A549 (cell line): Measurements from ENCODE around the gene OR5H2. TPM values are rescaled to one million over a fixed set of nuclear protein-coding genes. Genes with fewer than 3 reads are reported as not detected.

Experiments
- ATAC-seq, 2 experiments: fragments of 200-7000 bp in 1 of 2; fragments of >200 bp in 1 of 2; cut with Nextera tagmentation in 1 of 2; cut with Tn5 transposase in 1 of 2; 3 replicates each; pipeline versions ENCODE4 v1.8.0 to v1.9.1; 2018 to 2020; ENCODE audit warnings: mild to moderate bottlenecking in 1 of 2, moderate library complexity in 1 of 2
- CTCF ChIA-PET: fragments of 300-600 bp; sonication (Branson Sonifier 250); formaldehyde crosslinking; extraction: SDS; loops from one replicate; lab custom pipeline; 2021; ENCODE audit warnings: antibody characterized with exemption, inconsistent platforms; lab: Yijun Ruan, JAX
- POLR2A ChIA-PET: fragments of 350-600 bp; formaldehyde crosslinking; extraction: SDS; loops from one replicate; lab custom pipeline; 2021; ENCODE audit warnings: antibody characterized with exemption, inconsistent platforms; lab: Yijun Ruan, JAX
- DNase-seq, 2 experiments: peaks; one replicate each; pipeline versions ENCODE4 v3.0.0 to v3.0.0-alpha.2; 2011 to 2016; ENCODE audit warnings: low read depth in 1 of 2, low spot score in 1 of 2
- FAIRE-seq: peaks from 2 replicates; lab custom pipeline; 2011; peaks lifted over from hg19 to GRCh38; lab: Jason Lieb, UNC
- H3K27ac ChIP-seq, 2 experiments: fragments of >200 bp; sonication (Bioruptor Twin); formaldehyde crosslinking; 3 replicates each; pipeline ENCODE4 v1.5.1; 2016 to 2017
- H3K4me1 ChIP-seq: fragments of >200 bp; sonication (Bioruptor Twin); formaldehyde crosslinking; 3 replicates; pipeline ENCODE4 v1.6.1; 2016
- H3K4me2 ChIP-seq: fragments of >200 bp; sonication (Bioruptor Twin); formaldehyde crosslinking; 3 replicates; pipeline ENCODE4 v1.6.1; 2016
- H3K4me3 ChIP-seq: fragments of >200 bp; sonication (Bioruptor Twin); formaldehyde crosslinking; 3 replicates; pipeline ENCODE4 v1.5.1; 2016
- H3K9me3 ChIP-seq: fragments of >200 bp; sonication (Bioruptor Twin); formaldehyde crosslinking; 3 replicates; pipeline ENCODE4 v1.6.1; 2016
- BHLHE40 ChIP-seq: IDR thresholded peaks from 2 replicates; pipeline ENCODE4 v1.6.1; 2012; ENCODE audit warnings: low read depth, low read length, inconsistent platforms
- CBX2 ChIP-seq: fragments of 200-600 bp; sonication (generic); IDR thresholded peaks from 2 replicates; pipeline ENCODE4 v1.6.1; 2016; ENCODE audit warnings: low read depth, mild to moderate bottlenecking, borderline replicate concordance
- FOSB ChIP-seq: fragments of 250-450 bp; sonication (Bioruptor Pico); IDR thresholded peaks from 2 replicates; pipeline ENCODE4 v1.5.0; 2020; ENCODE audit warnings: mild to moderate bottlenecking, moderate library complexity
- FOXS1 ChIP-seq: fragments of 250-450 bp; sonication (Bioruptor Pico); IDR thresholded peaks from 2 replicates; pipeline ENCODE4 v1.5.0; 2020; ENCODE audit warnings: mild to moderate bottlenecking, moderate library complexity
- GATA3 ChIP-seq: IDR thresholded peaks from 2 replicates; pipeline ENCODE4 v1.6.1; 2012; ENCODE audit warnings: borderline replicate concordance
- HDAC2 ChIP-seq: fragments of 200-600 bp; sonication (generic); IDR thresholded peaks from 2 replicates; pipeline ENCODE4 v1.6.1; 2016
- HOXB13 ChIP-seq: fragments of 250-450 bp; sonication (Bioruptor Pico); IDR thresholded peaks from 2 replicates; pipeline ENCODE4 v1.5.0; 2020; ENCODE audit warnings: low read depth, mild to moderate bottlenecking, moderate library complexity
- HOXB5 ChIP-seq: fragments of 250-450 bp; sonication (Bioruptor Pico); IDR thresholded peaks from 2 replicates; pipeline ENCODE4 v1.5.0; 2020; ENCODE audit warnings: mild to moderate bottlenecking, moderate library complexity
- JUN ChIP-seq, 2 experiments: fragments of >200 bp; sonication (Bioruptor Twin); formaldehyde crosslinking; IDR thresholded peaks; 2 replicates in 1 of 2; 3 replicates in 1 of 2; pipeline ENCODE4 v1.6.1; 2016 to 2017
- MAFK ChIP-seq: fragments of 450-650 bp; IDR thresholded peaks from 2 replicates; pipeline ENCODE4 v1.6.1; 2014; ENCODE audit not compliant: partially characterized antibody
- NFE2L2 ChIP-seq: fragments of 150-350 bp; conservative IDR thresholded peaks from 2 replicates; pipeline ENCODE4 v1.6.1; 2014; ENCODE audit warnings: low read length
- NPAS2 ChIP-seq: fragments of 250-450 bp; sonication (Bioruptor Pico); IDR thresholded peaks from 2 replicates; pipeline ENCODE4 v1.8.0; 2022; ENCODE audit warnings: mild to moderate bottlenecking, moderate library complexity, borderline replicate concordance
- POLR2A ChIP-seq: IDR thresholded peaks from 2 replicates; pipeline ENCODE4 v1.6.1; 2012; ENCODE audit warnings: mild to moderate bottlenecking, low read length
- POLR2AphosphoS2 ChIP-seq: conservative IDR thresholded peaks from 2 replicates; pipeline ENCODE4 v1.6.1; 2012; ENCODE audit warnings: low read length, improper control_type of control experiment, inconsistent platforms
- RAD21 ChIP-seq, 2 experiments: fragments of >200 bp in 1 of 2; sonication (Bioruptor Twin) in 1 of 2; formaldehyde crosslinking in 1 of 2; IDR thresholded peaks in 1 of 2; conservative IDR thresholded peaks in 1 of 2; 2 replicates in 1 of 2; 3 replicates in 1 of 2; pipeline ENCODE4 v1.6.1; 2012 to 2018; ENCODE audit warnings: inconsistent platforms in 1 of 2
- RCOR1 ChIP-seq: fragments of 150-350 bp; IDR thresholded peaks from 2 replicates; pipeline ENCODE4 v1.6.1; 2014; ENCODE audit warnings: antibody characterized with exemption, low read length, low read depth
- RNF2 ChIP-seq: fragments of 200-600 bp; sonication (generic); IDR thresholded peaks from 2 replicates; pipeline ENCODE4 v1.6.1; 2016; ENCODE audit warnings: low read depth, mild to moderate bottlenecking, antibody characterized with exemption, moderate library complexity, borderline replicate concordance
- SMC3 ChIP-seq: fragments of >200 bp; sonication (Bioruptor Twin); formaldehyde crosslinking; IDR thresholded peaks from 3 replicates; pipeline ENCODE4 v1.6.1; 2018; ENCODE audit warnings: inconsistent platforms
- TP53 ChIP-seq: fragments of 250-450 bp; sonication (Bioruptor Pico); IDR thresholded peaks from 2 replicates; pipeline ENCODE4 v1.5.0; 2021; ENCODE audit warnings: mild to moderate bottlenecking, moderate library complexity
- ZSCAN20 ChIP-seq: fragments of 250-450 bp; sonication (Bioruptor Pico); IDR thresholded peaks from 2 replicates; pipeline ENCODE4 v1.8.0; 2022; ENCODE audit warnings: mild to moderate bottlenecking, moderate library complexity
- WGBS: methylation state at CpG from one replicate; pipeline ENCODE4 v1.1.6; 2017; ENCODE audit errors: missing lambda C conversion rate; 5-methylcytosine and 5-hydroxymethylcytosine counted together
- polyA plus RNA-seq, 4 experiments: library from polyadenylated mRNA; depleted of rRNA in 3 of 4; stranded (reverse); fragments of >200 nt; fragmentation: RNase III in 1 of 4; extraction: RNeasy Plus Mini Kit Qiagen cat#74134 plus additional on column Dnase treatment in 1 of 4; gene quantifications; 2 replicates in 3 of 4; 3 replicates in 1 of 4; pipeline ENCODE4 v1.2.3, GENCODE V29; 2011 to 2017
- TF ChIP-seq, protein P1 (sequence below): fragments of >200 bp; sonication (Bioruptor Twin); formaldehyde crosslinking; IDR thresholded peaks from 3 replicates; pipeline ENCODE4 v1.6.1; 2016
- TF ChIP-seq, protein P2 (sequence below): IDR thresholded peaks from 2 replicates; pipeline ENCODE4 v1.6.1; 2012
- TF ChIP-seq, protein P3 (sequence below): IDR thresholded peaks from 2 replicates; pipeline ENCODE4 v1.6.1; 2012
- TF ChIP-seq, protein P4 (sequence below): fragments of 250-450 bp; sonication (Bioruptor Pico); IDR thresholded peaks from 2 replicates; pipeline ENCODE4 v1.5.0; 2020; ENCODE audit warnings: low read depth, mild to moderate bottlenecking, moderate library complexity
- TF ChIP-seq, protein P5 (sequence below): fragments of >200 bp; sonication (Bioruptor Twin); formaldehyde crosslinking; IDR thresholded peaks from 2 replicates; pipeline ENCODE4 v1.6.1; 2016
- TF ChIP-seq, protein P6 (sequence below): IDR thresholded peaks from 2 replicates; pipeline ENCODE4 v1.6.1; 2012; ENCODE audit warnings: low read depth, borderline replicate concordance
- TF ChIP-seq, protein P7 (sequence below): fragments of >200 bp; sonication (Bioruptor Twin); formaldehyde crosslinking; IDR thresholded peaks from 3 replicates; pipeline ENCODE4 v1.5.1; 2016

Gene OR5H2
- polyA plus RNA-seq, 2 of the 4 experiments (the other 2 are of a cell fraction), result not detected

DNA sequence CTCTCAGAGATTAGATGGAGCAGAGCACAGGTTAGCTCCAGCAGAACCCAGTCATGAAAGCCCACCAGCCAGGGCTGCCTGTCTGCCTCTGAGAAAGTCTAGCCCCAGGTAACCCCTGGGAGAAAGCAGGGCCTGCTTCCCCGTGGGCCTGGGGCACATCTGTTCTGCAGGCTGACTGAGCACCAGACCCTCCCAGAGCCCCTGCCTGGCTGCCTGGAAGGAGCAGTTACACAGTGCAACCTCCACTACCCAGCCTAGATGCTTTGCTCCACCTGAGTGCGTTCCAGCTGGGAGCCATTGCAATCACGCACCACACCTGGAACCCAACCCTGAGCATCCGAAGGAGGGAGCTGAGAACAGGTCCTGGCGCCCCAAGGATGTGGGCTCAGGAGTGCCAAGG, 46.6 kb downstream of the OR5H2 start:
- no peaks in the 10 kb centered on the region for H3K9me3 ChIP-seq
- no peak overlapping the region for H3K4me2 ChIP-seq
- H3K4me3 ChIP-seq, result no peak overlapping the region
- no peak overlapping the region for H3K27ac ChIP-seq
- FAIRE-seq, result no peak
- ATAC-seq, result peak; percentile 8 to 20; a peak in 3 of 6 replicates
- H3K4me1 ChIP-seq, result no peaks in the 10 kb centered on the region
- no peak for DNase-seq
- WGBS, result 10% methylated on average over 2 of the region's 5 CpGs
- CTCF ChIA-PET, result interaction anchor here (0.8 to 3.8 kb wide), 20 partner anchors 8 to 305 kb away, joined by 3 to 89 read pairs (median 4); no protein-coding TSS in a partner anchor
- POLR2A ChIA-PET, result interaction anchor here (1.0 kb wide), 1 partner anchor 284 kb away, joined by 3 read pairs; no protein-coding TSS in a partner anchor
- TF ChIP-seq SMC3 (no peak), HDAC2 (no peak), MAFK (no peak), JUN (IDR thresholded peaks at IDR 0.05) (no peak), POLR2A (no peak), BHLHE40 (no peak), FOXS1 (CRISPR knock-in tag) (no peak), TP53 (CRISPR knock-in tag) (no peak), ZSCAN20 (no peak), RNF2 (no peak), NFE2L2 (no peak), HOXB13 (CRISPR knock-in tag) (no peak), FOSB (CRISPR knock-in tag) (no peak), CBX2 (no peak)
- TF ChIP-seq, protein P1, sequence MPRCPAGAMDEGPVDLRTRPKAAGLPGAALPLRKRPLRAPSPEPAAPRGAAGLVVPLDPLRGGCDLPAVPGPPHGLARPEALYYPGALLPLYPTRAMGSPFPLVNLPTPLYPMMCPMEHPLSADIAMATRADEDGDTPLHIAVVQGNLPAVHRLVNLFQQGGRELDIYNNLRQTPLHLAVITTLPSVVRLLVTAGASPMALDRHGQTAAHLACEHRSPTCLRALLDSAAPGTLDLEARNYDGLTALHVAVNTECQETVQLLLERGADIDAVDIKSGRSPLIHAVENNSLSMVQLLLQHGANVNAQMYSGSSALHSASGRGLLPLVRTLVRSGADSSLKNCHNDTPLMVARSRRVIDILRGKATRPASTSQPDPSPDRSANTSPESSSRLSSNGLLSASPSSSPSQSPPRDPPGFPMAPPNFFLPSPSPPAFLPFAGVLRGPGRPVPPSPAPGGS, result no peak
- TF ChIP-seq, protein P2, sequence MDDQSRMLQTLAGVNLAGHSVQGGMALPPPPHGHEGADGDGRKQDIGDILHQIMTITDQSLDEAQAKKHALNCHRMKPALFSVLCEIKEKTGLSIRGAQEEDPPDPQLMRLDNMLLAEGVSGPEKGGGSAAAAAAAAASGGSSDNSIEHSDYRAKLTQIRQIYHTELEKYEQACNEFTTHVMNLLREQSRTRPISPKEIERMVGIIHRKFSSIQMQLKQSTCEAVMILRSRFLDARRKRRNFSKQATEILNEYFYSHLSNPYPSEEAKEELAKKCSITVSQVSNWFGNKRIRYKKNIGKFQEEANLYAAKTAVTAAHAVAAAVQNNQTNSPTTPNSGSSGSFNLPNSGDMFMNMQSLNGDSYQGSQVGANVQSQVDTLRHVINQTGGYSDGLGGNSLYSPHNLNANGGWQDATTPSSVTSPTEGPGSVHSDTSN, result no peak
- TF ChIP-seq, protein P3, sequence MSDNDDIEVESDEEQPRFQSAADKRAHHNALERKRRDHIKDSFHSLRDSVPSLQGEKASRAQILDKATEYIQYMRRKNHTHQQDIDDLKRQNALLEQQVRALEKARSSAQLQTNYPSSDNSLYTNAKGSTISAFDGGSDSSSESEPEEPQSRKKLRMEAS, result no peak

DNA sequence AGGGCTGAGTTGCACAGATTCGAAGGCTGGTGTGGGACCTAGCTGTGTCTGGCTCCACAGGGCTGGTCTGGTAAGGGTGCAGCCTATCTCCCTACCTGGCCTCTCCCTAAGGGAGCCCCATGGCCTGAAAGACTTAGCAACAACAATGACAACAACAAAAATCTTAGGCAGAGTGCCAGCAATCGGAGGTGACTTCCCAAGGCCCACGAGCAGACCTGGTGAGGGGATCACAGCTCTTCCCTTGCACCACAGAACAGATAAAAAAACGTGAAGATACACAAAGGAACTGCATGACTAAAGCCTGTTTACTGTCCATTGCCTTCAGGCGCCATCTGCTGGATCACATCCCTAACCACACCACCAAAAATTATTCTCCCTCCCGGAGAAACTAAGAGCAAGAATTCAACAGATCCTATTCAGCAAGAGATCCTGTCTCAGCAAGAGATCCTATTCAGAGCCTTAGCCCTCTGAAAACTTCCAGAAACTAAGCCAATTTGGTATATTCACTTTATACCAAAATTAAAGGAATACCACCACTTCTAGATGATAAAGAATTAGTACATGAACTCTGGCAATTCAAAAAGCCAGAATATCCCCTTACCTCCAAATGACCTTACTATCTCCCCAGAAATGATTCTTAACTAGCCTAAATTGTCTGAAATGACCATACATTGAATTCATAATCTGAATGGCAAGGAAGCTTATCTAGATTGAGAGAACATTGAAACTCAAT, 47.3 kb downstream of the OR5H2 start:
- DNase-seq (peak; percentile 11 to 55), FAIRE-seq (peak; percentile 68), ATAC-seq (peak; percentile 90 to 93)
- H3K4me1 ChIP-seq, result no peaks in the 10 kb centered on the region
- H3K9me3 ChIP-seq, result no peaks in the 10 kb centered on the region
- ChIA-PET CTCF (interaction anchor here (0.7 to 3.8 kb wide), 24 partner anchors 9 to 309 kb away, joined by 3 to 89 read pairs (median 4); partner anchors contain the start of gene OR5K4), POLR2A (interaction anchor here (1.0 kb wide), 1 partner anchor 284 kb away, joined by 3 read pairs; no protein-coding TSS in a partner anchor)
- no peak overlapping the region for H3K4me2 ChIP-seq
- WGBS, result 0% methylated on average over 6 of the region's 6 CpGs
- no peak overlapping the region for H3K27ac ChIP-seq
- H3K4me3 ChIP-seq, result no peak overlapping the region
- TF ChIP-seq GATA3, result no peak
- TF ChIP-seq NPAS2, result no peak
- TF ChIP-seq HOXB13 (CRISPR knock-in tag), result no peak
- no peak for TF ChIP-seq ZSCAN20
- TF ChIP-seq, protein P4, sequence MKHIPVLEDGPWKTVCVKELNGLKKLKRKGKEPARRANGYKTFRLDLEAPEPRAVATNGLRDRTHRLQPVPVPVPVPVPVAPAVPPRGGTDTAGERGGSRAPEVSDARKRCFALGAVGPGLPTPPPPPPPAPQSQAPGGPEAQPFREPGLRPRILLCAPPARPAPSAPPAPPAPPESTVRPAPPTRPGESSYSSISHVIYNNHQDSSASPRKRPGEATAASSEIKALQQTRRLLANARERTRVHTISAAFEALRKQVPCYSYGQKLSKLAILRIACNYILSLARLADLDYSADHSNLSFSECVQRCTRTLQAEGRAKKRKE (CRISPR knock-in tag), result no peak
- TF ChIP-seq HOXB5 (CRISPR knock-in tag), result no peak
- no peak for TF ChIP-seq RCOR1
- TF ChIP-seq, protein P5, sequence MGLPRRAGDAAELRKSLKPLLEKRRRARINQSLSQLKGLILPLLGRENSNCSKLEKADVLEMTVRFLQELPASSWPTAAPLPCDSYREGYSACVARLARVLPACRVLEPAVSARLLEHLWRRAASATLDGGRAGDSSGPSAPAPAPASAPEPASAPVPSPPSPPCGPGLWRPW, result no peak
- TF ChIP-seq, protein P6, sequence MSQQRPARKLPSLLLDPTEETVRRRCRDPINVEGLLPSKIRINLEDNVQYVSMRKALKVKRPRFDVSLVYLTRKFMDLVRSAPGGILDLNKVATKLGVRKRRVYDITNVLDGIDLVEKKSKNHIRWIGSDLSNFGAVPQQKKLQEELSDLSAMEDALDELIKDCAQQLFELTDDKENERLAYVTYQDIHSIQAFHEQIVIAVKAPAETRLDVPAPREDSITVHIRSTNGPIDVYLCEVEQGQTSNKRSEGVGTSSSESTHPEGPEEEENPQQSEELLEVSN, result no peak
- TF ChIP-seq, protein P7, sequence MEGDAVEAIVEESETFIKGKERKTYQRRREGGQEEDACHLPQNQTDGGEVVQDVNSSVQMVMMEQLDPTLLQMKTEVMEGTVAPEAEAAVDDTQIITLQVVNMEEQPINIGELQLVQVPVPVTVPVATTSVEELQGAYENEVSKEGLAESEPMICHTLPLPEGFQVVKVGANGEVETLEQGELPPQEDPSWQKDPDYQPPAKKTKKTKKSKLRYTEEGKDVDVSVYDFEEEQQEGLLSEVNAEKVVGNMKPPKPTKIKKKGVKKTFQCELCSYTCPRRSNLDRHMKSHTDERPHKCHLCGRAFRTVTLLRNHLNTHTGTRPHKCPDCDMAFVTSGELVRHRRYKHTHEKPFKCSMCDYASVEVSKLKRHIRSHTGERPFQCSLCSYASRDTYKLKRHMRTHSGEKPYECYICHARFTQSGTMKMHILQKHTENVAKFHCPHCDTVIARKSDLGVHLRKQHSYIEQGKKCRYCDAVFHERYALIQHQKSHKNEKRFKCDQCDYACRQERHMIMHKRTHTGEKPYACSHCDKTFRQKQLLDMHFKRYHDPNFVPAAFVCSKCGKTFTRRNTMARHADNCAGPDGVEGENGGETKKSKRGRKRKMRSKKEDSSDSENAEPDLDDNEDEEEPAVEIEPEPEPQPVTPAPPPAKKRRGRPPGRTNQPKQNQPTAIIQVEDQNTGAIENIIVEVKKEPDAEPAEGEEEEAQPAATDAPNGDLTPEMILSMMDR, result peak; percentile 84
- TF ChIP-seq RAD21 (conservative IDR thresholded peaks at IDR 0.05 in 1 of 2, IDR thresholded peaks at IDR 0.05 in 1 of 2), result peak; percentile 75
- TF ChIP-seq POLR2AphosphoS2, result no peak
- TF ChIP-seq, protein P2, result no peak
- TF ChIP-seq NFE2L2, result no peak
- TF ChIP-seq, protein P1, result no peak
